Measurements from ENCODE around the gene COL1A1. TPM values are rescaled to one million over a fixed set of nuclear protein-coding genes. Genes with fewer than 3 reads are reported as not detected.

Gene COL1A1
- total RNA-seq, 4 donors from 2014 or later = 11.3 to 287 (median 31.9) TPM

- TF ChIP-seq POLR2A (IDR thresholded peaks at IDR 0.05) = no peak
- TF ChIP-seq, protein P1, sequence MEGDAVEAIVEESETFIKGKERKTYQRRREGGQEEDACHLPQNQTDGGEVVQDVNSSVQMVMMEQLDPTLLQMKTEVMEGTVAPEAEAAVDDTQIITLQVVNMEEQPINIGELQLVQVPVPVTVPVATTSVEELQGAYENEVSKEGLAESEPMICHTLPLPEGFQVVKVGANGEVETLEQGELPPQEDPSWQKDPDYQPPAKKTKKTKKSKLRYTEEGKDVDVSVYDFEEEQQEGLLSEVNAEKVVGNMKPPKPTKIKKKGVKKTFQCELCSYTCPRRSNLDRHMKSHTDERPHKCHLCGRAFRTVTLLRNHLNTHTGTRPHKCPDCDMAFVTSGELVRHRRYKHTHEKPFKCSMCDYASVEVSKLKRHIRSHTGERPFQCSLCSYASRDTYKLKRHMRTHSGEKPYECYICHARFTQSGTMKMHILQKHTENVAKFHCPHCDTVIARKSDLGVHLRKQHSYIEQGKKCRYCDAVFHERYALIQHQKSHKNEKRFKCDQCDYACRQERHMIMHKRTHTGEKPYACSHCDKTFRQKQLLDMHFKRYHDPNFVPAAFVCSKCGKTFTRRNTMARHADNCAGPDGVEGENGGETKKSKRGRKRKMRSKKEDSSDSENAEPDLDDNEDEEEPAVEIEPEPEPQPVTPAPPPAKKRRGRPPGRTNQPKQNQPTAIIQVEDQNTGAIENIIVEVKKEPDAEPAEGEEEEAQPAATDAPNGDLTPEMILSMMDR (IDR thresholded peaks at IDR 0.05) = no peak
- Histone ChIP-seq H3K27me3 (no peaks in the 10 kb centered on the region), H3K9me3 (no peaks in the 10 kb centered on the region), H3K36me3 (peaks cover 0 to 35% (median 0%) of the 10 kb centered on the region in 3 donors), H3K27ac (peak overlapping the region; percentile 86 to 99 (median 96)), H3K4me1 (peaks cover 5 to 53% (median 35%) of the 10 kb centered on the region in 4 donors), H3K4me3 (peak overlapping the region; percentile 90 to 98 (median 92))
- peak in 2 of 3 donors; percentile 46 to 59 for DNase-seq
Measured at GRCh38 chr17:50146927-50147665, 54.3 kb downstream of the COL1A1 start.

GRCh38 chr17:50146230-50146926 is 55.1 kb downstream of the COL1A1 start:
- H3K27me3 ChIP-seq = no peaks in the 10 kb centered on the region
- peaks cover 0 to 41% (median 0%) of the 10 kb centered on the region in 3 donors for H3K36me3 ChIP-seq
- peaks cover 5 to 49% (median 35%) of the 10 kb centered on the region in 4 donors for H3K4me1 ChIP-seq
- TF ChIP-seq POLR2A (IDR thresholded peaks at IDR 0.05) = no peak
- TF ChIP-seq, protein P1 (IDR thresholded peaks at IDR 0.05) = peak in 3 of 6 experiments; percentile 4 to 21 (median 19)
- no peaks in the 10 kb centered on the region for H3K9me3 ChIP-seq
- DNase-seq = peak in 2 of 3 donors; percentile 49 to 52
- H3K27ac ChIP-seq = peak overlapping the region in 3 of 4 donors; percentile 0 to 99 (median 97)
- H3K4me3 ChIP-seq = peak overlapping the region; percentile 90 to 98 (median 92)

- TF ChIP-seq, protein P1 (IDR thresholded peaks at IDR 0.05) = no peak
- no peak for TF ChIP-seq POLR2A (IDR thresholded peaks at IDR 0.05)
- peak overlapping the region in 1 of 4 donors; percentile 92 for H3K4me3 ChIP-seq
Measured at GRCh38 chr17:50145532-50146229, 55.8 kb downstream of the COL1A1 start.

DNA sequence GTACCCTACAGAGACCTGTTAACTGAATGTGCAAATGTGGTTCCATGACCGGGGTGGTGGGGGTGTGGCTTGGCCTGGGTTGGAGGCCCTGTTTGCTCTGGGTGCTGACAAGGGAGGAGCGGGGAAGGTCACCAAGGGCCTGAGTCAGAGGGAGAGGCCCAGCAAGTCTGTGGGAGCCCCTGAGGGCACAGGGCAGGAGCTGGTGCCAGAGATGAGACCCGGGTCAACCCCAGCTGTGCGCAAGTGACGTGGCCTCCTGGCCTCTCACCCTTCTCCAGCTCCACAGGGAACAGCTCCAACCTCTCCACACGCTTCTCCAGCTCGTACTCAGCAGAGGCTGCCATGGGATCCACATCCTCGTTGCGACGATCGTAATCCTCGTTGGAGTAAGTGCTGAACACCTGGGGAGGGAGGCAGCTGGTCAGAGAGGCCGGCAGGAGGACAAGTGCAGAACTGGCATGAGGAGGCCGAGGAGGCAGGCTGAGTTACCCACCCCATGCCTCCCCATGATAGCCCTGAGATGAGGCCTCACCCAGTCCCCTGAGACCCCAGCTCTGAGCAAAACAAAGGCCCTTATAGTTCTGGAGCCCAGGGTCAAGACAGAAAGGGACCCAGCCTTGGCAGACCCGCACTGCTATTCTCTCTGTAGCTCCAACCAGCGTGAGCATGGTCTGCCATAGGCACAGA is 56.4 kb downstream of the COL1A1 start:
- Histone ChIP-seq H3K4me1 (peaks cover 5 to 62% (median 40%) of the 10 kb centered on the region in 4 donors), H3K36me3 (peaks cover 0 to 55% (median 0%) of the 10 kb centered on the region in 3 donors)
- DNase-seq = no peak

More at GRCh38 chr17:50145532-50146229, 55.8 kb downstream of the COL1A1 start:
- DNase-seq = no peak
- H3K27me3 ChIP-seq = no peaks in the 10 kb centered on the region
- peaks cover 5 to 55% (median 36%) of the 10 kb centered on the region in 4 donors for H3K4me1 ChIP-seq
- peak overlapping the region in 2 of 4 donors; percentile 25 to 99 for H3K27ac ChIP-seq
- H3K36me3 ChIP-seq = peaks cover 0 to 48% (median 0%) of the 10 kb centered on the region in 3 donors
- H3K9me3 ChIP-seq = no peaks in the 10 kb centered on the region

More for the DNA sequence above, 56.4 kb downstream of the COL1A1 start:
- H3K4me3 ChIP-seq = peak overlapping the region in 1 of 4 donors; percentile 12
- H3K9me3 ChIP-seq = no peaks in the 10 kb centered on the region
- no peaks in the 10 kb centered on the region for H3K27me3 ChIP-seq
- H3K27ac ChIP-seq = peak overlapping the region in 2 of 4 donors; percentile 5 to 99
- no peak for TF ChIP-seq POLR2A (IDR thresholded peaks at IDR 0.05)
- TF ChIP-seq, protein P1 (IDR thresholded peaks at IDR 0.05) = no peak
